ENCODE results near the gene RIN3.

DNA sequence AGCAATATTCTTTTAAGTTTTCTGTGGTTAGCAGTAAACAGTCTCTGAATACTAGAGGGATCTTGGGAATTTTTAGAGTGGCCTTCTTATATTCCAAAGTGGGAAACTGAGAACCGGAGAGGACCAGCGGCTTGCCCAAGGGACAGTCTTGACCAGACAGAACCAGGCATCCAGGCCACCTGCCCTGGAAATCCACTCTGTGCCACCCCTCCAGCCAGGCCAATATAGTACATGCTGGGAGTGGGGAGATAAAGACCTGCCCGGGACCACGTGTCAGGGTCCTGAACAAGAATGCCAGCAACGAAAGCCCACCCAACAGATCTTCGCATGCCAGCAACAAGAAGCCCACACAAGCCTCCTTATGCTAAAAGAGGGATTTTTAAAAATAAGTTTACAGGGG, 49.4 kb upstream of the RIN3 start:
- TF ChIP-seq, protein P1, sequence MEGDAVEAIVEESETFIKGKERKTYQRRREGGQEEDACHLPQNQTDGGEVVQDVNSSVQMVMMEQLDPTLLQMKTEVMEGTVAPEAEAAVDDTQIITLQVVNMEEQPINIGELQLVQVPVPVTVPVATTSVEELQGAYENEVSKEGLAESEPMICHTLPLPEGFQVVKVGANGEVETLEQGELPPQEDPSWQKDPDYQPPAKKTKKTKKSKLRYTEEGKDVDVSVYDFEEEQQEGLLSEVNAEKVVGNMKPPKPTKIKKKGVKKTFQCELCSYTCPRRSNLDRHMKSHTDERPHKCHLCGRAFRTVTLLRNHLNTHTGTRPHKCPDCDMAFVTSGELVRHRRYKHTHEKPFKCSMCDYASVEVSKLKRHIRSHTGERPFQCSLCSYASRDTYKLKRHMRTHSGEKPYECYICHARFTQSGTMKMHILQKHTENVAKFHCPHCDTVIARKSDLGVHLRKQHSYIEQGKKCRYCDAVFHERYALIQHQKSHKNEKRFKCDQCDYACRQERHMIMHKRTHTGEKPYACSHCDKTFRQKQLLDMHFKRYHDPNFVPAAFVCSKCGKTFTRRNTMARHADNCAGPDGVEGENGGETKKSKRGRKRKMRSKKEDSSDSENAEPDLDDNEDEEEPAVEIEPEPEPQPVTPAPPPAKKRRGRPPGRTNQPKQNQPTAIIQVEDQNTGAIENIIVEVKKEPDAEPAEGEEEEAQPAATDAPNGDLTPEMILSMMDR (IDR thresholded peaks at IDR 0.05), result no peak
- TF ChIP-seq POLR2A (IDR thresholded peaks at IDR 0.05), result no peak
